ENCODE data around the gene RBMS3.

The RBMS3 gene

GRCh38 chr3:29605845-29606244 is 325.0 kb downstream of the RBMS3 start:
- DNase-seq (ENCODE audit: insufficient read length, low spot score) (no peak), FAIRE-seq (no peak)

GRCh38 chr3:29606416-29606815 is 325.5 kb downstream of the RBMS3 start:
- no peak for DNase-seq (ENCODE audit: insufficient read length, low spot score)
- FAIRE-seq: no peak

GRCh38 chr3:29608414-29609327 is 327.8 kb downstream of the RBMS3 start:
- DNase-seq (ENCODE audit: insufficient read length, low spot score) (no peak), FAIRE-seq (no peak)

GRCh38 chr3:29609328-29609811 is 328.5 kb downstream of the RBMS3 start:
- DNase-seq (ENCODE audit: insufficient read length, low spot score) (no peak), FAIRE-seq (no peak)

GRCh38 chr3:29610781-29611180 is 329.9 kb downstream of the RBMS3 start:
- FAIRE-seq: no peak
- DNase-seq (ENCODE audit: insufficient read length, low spot score): no peak

GRCh38 chr3:29611252-29611651 is 330.4 kb downstream of the RBMS3 start:
- no peak for DNase-seq (ENCODE audit: insufficient read length, low spot score)
- no peak for FAIRE-seq

GRCh38 chr3:29612536-29612935 is 331.7 kb downstream of the RBMS3 start:
- FAIRE-seq: no peak

GRCh38 chr3:29614954-29615353 is 334.1 kb downstream of the RBMS3 start:
- no peak for DNase-seq (ENCODE audit: insufficient read length, low spot score)
- FAIRE-seq: no peak

More at GRCh38 chr3:29612536-29612935, 331.7 kb downstream of the RBMS3 start:
- no peak for DNase-seq (ENCODE audit: insufficient read length, low spot score)

- DNase-seq (ENCODE audit: insufficient read length, low spot score): no peak
Observed at GRCh38 chr3:29618395-29619282, 337.8 kb downstream of the RBMS3 start.

GRCh38 chr3:29619676-29620075 is 338.8 kb downstream of the RBMS3 start:
- DNase-seq (ENCODE audit: insufficient read length, low spot score): no peak
- no peak for FAIRE-seq

More at GRCh38 chr3:29618395-29619282, 337.8 kb downstream of the RBMS3 start:
- FAIRE-seq: no peak

GRCh38 chr3:29627136-29628117 is 346.6 kb downstream of the RBMS3 start:
- no peak for DNase-seq (ENCODE audit: insufficient read length, low spot score)
- FAIRE-seq: no peak

- no peak for DNase-seq (ENCODE audit: insufficient read length, low spot score)
- no peak for FAIRE-seq
Observed at GRCh38 chr3:29628795-29629194, 347.9 kb downstream of the RBMS3 start.

GRCh38 chr3:29635888-29636287 is 355.0 kb downstream of the RBMS3 start:
- no peak for DNase-seq (ENCODE audit: insufficient read length, low spot score)
- FAIRE-seq: no peak

- no peak for FAIRE-seq
- DNase-seq (ENCODE audit: insufficient read length, low spot score): no peak
Observed at GRCh38 chr3:29637068-29637467, 356.2 kb downstream of the RBMS3 start.

- FAIRE-seq (no peak), DNase-seq (ENCODE audit: insufficient read length, low spot score) (no peak)
Observed at GRCh38 chr3:29639578-29640290, 358.9 kb downstream of the RBMS3 start.

- FAIRE-seq (no peak), DNase-seq (ENCODE audit: insufficient read length, low spot score) (no peak)
Observed at GRCh38 chr3:29642393-29643033, 361.6 kb downstream of the RBMS3 start.

GRCh38 chr3:29643034-29643425 is 362.2 kb downstream of the RBMS3 start:
- DNase-seq (ENCODE audit: insufficient read length, low spot score): no peak
- no peak for FAIRE-seq

GRCh38 chr3:29644261-29644660 is 363.4 kb downstream of the RBMS3 start:
- no peak for FAIRE-seq
- no peak for DNase-seq (ENCODE audit: insufficient read length, low spot score)

Measured in GM19239 (cell line).